Brain microvascular endothelial cell (primary cell): ENCODE data around the gene CHST15.

Source experiments
- DNase-seq: peaks from one replicate; pipeline ENCODE4 v3.0.0-alpha.2; 2020
- H3K27ac ChIP-seq: fragments of 250-450 bp; sonication (Bioruptor Pico); 2 replicates; pipeline ENCODE4 v1.5.1; 2020; ENCODE audit warnings: mild to moderate bottlenecking, moderate library complexity
- H3K27me3 ChIP-seq: fragments of 250-450 bp; sonication (Bioruptor Pico); replicated peaks from 2 replicates; pipeline ENCODE4 v1.5.1; 2020; ENCODE audit warnings: mild to moderate bottlenecking
- H3K36me3 ChIP-seq: fragments of 250-450 bp; sonication (Bioruptor Pico); replicated peaks from 2 replicates; pipeline ENCODE4 v1.5.1; 2020; ENCODE audit warnings: mild to moderate bottlenecking
- H3K4me3 ChIP-seq: 2 replicates; pipeline ENCODE4 v1.5.1; 2011; ENCODE audit warnings: low read depth, mild to moderate bottlenecking, control low read depth, low read length, moderate library complexity
- CTCF ChIP-seq: IDR thresholded peaks from 2 replicates; pipeline ENCODE4 v1.5.1; 2011; ENCODE audit warnings: low read depth, mild to moderate bottlenecking, moderate library complexity, low read length, control low read depth, inconsistent platforms; ENCODE audit errors: missing control alignments
- in situ Hi-C: cut with HindIII; loops from 2 replicates; pipeline ENCODE4 v1.10.0; 2017; ENCODE audit warnings: low sequenced_read_pairs, low pct_ligation_motif_present

Gene CHST15

GRCh38 chr10:124048371-124049290 is 44.8 kb downstream of the CHST15 start:
- no peak for DNase-seq
- no peak overlapping the region for H3K4me3 ChIP-seq

GRCh38 chr10:124047427-124048152 is 45.8 kb downstream of the CHST15 start:
- no peak for TF ChIP-seq CTCF
- DNase-seq = no peak
- in situ Hi-C loops = no loop called here
- Histone ChIP-seq H3K27ac (no peak overlapping the region), H3K4me3 (no peak overlapping the region), H3K36me3 (no peaks in the 10 kb centered on the region), H3K27me3 (no peaks in the 10 kb centered on the region)

More at GRCh38 chr10:124048371-124049290, 44.8 kb downstream of the CHST15 start:
- no peak for TF ChIP-seq CTCF
- H3K36me3 ChIP-seq = no peaks in the 10 kb centered on the region
- H3K27ac ChIP-seq = no peak overlapping the region
- in situ Hi-C loops = no loop called here
- H3K27me3 ChIP-seq = no peaks in the 10 kb centered on the region

- DNase-seq = no peak
- no peak for TF ChIP-seq CTCF
- Histone ChIP-seq H3K4me3 (no peak overlapping the region), H3K27me3 (no peaks in the 10 kb centered on the region), H3K27ac (no peak overlapping the region), H3K36me3 (no peaks in the 10 kb centered on the region)
- in situ Hi-C loops = no loop called here
Observed at GRCh38 chr10:124045801-124046355, 47.5 kb downstream of the CHST15 start.

- DNase-seq = no peak
- no peak for TF ChIP-seq CTCF
- Histone ChIP-seq H3K4me3 (no peak overlapping the region), H3K36me3 (no peaks in the 10 kb centered on the region), H3K27ac (no peak overlapping the region), H3K27me3 (no peaks in the 10 kb centered on the region)
- in situ Hi-C loops = no loop called here
Observed at GRCh38 chr10:124045276-124045675, 48.1 kb downstream of the CHST15 start.

- Histone ChIP-seq H3K27ac (no peak overlapping the region), H3K4me3 (no peak overlapping the region)
- DNase-seq = no peak
Observed at GRCh38 chr10:124044143-124044862, 49.1 kb downstream of the CHST15 start.

More at GRCh38 chr10:124044143-124044862, 49.1 kb downstream of the CHST15 start:
- in situ Hi-C loops = no loop called here
- H3K27me3 ChIP-seq = no peaks in the 10 kb centered on the region
- TF ChIP-seq CTCF = no peak
- peaks cover 4% of the 10 kb centered on the region for H3K36me3 ChIP-seq
